ENCODE data around the gene HTR4.

DNA sequence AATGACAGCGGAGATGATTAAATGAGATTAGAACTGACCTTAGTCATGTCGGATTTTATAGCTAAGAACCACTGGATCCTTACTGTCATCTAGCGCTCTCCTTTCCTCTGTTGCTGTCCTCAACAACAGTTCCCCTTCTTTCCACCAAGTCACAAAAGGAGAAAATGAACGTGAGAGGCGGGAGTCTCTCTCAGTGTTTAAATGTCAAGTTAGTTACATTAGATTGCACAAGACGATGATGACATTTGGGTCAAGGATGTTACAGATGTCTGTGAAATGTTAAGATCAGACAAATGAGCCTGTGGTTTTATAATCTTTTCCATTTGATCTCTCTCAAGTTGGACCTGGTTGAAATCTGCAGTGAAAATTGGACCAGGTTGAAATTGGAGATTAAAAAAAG lies 217.1 kb downstream of the HTR4 start:
- TF ChIP-seq YY1 (IDR thresholded peaks at IDR 0.05; ENCODE audit: insufficient read depth, insufficient read length) (no peak), ZNF274 (IDR thresholded peaks at IDR 0.05; ENCODE audit: low read depth, low read length) (no peak), SUZ12 (IDR thresholded peaks at IDR 0.05; ENCODE audit: extremely low read depth, insufficient read depth, insufficient read length) (no peak)
